GM12864 (cell line): ENCODE measurements around the gene UTS2.

Experiments
- DNase-seq: peaks from one replicate; pipeline ENCODE4 v3.0.0-alpha.2; 2011; ENCODE audit warnings: low read depth
- H3K4me3 ChIP-seq: 2 replicates; pipeline ENCODE4 v1.5.1; 2011; ENCODE audit warnings: mild to moderate bottlenecking, low read depth, low read length, control low read depth
- TF ChIP-seq, protein P1 (sequence below): IDR thresholded peaks from 2 replicates; pipeline ENCODE4 v1.5.1; 2011; ENCODE audit warnings: low read depth, mild to moderate bottlenecking, moderate library complexity, low read length, control low read depth, inconsistent platforms; ENCODE audit errors: missing control alignments

UTS2 gene

DNA sequence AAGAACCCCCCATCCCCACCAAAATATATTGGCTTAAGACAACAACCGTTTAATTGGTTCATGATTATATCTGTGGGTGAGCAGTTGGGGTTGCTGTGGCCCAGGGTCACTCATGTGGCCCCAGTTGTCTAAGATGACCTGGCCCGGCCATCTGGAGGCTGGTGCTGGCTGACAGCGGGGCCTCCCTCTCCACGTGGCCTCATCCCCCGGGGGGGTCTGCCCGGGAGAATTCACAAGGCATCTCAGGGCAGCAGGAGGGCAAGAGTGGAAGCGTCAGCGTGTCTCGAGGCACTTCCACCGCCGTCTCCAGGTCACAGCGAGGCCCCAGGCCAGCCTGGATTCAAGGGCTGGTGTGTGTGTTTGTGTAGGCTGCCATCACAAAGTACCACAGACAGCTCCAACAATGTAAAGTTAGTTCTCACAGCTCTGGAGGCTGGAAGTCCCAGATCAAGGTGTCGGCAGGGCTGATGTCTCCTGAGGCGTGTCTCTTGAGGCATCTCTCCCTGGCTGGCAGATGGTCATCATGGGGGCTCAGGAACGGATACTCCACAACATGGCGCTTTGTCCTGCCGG, 11.0 kb upstream of the UTS2 start:
- no peak for DNase-seq
- TF ChIP-seq, protein P1, sequence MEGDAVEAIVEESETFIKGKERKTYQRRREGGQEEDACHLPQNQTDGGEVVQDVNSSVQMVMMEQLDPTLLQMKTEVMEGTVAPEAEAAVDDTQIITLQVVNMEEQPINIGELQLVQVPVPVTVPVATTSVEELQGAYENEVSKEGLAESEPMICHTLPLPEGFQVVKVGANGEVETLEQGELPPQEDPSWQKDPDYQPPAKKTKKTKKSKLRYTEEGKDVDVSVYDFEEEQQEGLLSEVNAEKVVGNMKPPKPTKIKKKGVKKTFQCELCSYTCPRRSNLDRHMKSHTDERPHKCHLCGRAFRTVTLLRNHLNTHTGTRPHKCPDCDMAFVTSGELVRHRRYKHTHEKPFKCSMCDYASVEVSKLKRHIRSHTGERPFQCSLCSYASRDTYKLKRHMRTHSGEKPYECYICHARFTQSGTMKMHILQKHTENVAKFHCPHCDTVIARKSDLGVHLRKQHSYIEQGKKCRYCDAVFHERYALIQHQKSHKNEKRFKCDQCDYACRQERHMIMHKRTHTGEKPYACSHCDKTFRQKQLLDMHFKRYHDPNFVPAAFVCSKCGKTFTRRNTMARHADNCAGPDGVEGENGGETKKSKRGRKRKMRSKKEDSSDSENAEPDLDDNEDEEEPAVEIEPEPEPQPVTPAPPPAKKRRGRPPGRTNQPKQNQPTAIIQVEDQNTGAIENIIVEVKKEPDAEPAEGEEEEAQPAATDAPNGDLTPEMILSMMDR, result no peak
- H3K4me3 ChIP-seq, result no peak overlapping the region

DNA sequence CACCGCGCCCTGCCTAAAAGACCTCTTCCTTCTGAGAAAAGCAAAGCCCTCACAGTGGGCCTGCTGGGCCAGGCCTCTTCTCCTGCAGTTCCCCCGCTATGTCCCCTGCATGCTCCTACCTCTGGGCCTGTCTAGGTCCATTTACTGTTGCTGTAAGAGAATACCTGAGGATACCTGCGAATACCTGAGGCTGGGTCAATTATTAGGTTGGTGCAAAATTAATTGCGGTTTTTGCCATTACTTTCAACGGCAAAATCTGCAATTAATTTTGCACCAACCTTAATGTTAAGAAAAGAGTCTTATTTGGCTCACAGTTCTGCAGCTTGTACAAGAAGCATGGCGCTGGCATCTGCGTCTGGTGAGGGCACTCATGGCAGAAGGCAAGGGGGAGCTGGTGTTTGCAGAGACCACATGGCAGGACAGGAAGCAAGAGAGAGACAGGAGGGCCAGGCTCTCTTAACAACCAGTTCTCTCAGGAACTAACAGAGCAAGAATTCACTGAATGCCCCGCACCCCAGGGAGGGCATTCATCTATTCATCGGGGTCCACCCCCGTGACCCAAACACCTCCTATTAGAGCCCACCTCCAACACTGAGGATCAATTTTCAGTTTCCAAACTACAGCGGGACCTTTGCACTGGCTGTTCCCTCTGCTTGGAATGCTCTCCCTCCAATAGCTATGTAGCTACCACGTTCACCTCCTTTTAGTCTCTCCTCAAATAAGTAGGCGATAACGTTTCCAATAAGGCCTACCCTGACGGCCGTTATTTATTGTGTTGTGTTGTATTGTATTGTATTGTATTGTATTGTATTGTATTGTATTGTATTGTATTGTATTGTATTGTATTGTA, 9.6 kb upstream of the UTS2 start:
- H3K4me3 ChIP-seq, result no peak overlapping the region
- TF ChIP-seq, protein P1, result no peak
- no peak for DNase-seq

DNA sequence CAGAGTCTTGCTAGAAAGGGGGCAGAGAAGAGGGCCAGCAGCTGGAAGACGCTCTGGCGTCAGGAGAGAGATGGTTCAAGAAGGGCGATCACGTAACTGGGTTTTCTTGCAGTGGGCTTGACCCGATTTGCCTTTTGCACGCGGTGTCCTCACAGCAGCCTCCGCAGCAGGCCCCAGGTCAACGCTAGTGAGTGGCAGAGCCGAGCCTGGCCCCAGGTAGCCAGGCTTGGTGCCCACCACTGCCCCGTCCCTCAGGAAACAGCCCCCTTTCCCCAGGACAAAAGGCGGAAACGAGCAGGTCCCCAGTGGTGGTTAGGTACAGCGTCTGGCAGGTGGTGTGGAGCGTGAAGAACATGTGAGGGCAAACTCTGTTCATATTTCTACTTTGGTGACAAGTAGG, 8.6 kb upstream of the UTS2 start:
- H3K4me3 ChIP-seq, result no peak overlapping the region
- no peak for DNase-seq
- TF ChIP-seq, protein P1, result no peak

DNA sequence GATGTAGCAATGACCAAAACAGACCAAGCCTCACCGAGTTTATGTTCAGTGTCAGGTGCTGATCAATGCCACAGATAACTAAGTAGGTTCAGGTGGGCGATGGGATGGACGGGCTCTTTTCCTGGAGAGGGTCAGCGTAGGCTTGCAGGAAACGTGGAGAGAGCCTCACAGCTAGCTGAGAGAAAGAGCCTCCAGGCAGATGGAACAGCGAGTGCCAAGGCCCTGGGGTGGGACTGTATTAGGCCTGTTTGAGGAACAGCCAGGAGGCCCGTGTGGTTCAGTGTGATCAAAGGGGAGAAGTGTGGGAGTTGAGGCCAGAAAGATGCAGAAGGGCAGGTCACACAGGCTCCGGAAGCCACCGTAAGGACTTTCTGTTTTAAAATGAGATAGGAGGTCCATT, 7.3 kb upstream of the UTS2 start:
- no peak for DNase-seq
- TF ChIP-seq, protein P1, result no peak
- no peak overlapping the region for H3K4me3 ChIP-seq

DNA sequence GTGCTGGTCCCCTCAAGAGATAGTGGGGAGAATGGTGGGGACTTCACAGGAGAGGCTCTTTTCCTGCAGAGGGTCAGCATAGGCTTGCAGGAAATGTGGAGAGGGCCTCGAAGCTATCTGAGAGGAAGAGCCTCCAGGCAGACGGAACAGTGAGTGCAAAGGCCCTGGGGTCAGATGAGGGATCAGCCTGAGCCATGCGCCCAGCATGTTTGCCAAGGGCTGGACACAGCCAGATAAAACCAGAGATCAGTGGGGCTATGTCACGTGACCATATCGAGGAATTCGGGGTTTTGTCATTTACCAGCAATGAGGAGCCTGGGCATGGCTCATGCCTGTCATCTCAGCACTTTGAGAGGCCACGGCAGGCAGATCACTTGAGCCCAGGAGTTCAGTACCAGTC, 6.5 kb upstream of the UTS2 start:
- no peak overlapping the region for H3K4me3 ChIP-seq
- DNase-seq, result no peak
- TF ChIP-seq, protein P1, result no peak

DNA sequence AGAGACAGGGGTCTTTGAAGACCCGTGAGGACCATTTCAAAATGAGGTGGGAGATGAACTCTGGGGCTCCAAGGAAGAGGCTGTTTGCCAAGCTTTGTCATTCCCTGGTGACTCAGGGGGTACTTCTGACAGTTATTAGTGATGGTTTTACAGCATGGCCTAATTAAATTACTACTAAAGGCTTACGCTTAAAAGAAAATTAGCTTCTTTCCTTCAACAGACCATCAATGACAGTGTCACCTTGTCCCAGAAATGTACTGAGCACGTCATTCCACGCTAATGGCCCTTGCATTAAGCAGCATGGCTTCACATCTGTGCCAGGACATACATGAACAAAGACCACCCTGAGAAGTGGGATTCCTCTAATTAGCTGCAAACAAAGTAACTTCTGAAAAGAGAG, 5.1 kb upstream of the UTS2 start:
- TF ChIP-seq, protein P1, result no peak
- DNase-seq, result no peak
- H3K4me3 ChIP-seq, result no peak overlapping the region
